Peyer's patch (tissue), 4 donors: Measurements from ENCODE around the gene FUOM.

Experiments used
- POLR2A ChIP-seq, 2 donors: fragments of 450-650 bp; IDR thresholded peaks; one replicate each; pipeline ENCODE4 v1.5.1; 2017; ENCODE audit warnings: antibody characterized with exemption in 2 of 2, mild to moderate bottlenecking in 2 of 2, moderate library complexity in 2 of 2
- TF ChIP-seq, protein P1 (sequence below), 6 experiments: fragments of 450-650 bp in 4 of 6; fragments of 200-600 bp in 2 of 6; sonication (generic) in 1 of 6; IDR thresholded peaks; one replicate each; pipeline ENCODE4 v1.5.1; 2017 to 2019; ENCODE audit warnings: antibody characterized with exemption in 6 of 6, mild to moderate bottlenecking in 3 of 6, moderate library complexity in 1 of 6

- peak; percentile 27 to 50 for TF ChIP-seq POLR2A (IDR thresholded peaks at IDR 0.05)
- TF ChIP-seq, protein P1, sequence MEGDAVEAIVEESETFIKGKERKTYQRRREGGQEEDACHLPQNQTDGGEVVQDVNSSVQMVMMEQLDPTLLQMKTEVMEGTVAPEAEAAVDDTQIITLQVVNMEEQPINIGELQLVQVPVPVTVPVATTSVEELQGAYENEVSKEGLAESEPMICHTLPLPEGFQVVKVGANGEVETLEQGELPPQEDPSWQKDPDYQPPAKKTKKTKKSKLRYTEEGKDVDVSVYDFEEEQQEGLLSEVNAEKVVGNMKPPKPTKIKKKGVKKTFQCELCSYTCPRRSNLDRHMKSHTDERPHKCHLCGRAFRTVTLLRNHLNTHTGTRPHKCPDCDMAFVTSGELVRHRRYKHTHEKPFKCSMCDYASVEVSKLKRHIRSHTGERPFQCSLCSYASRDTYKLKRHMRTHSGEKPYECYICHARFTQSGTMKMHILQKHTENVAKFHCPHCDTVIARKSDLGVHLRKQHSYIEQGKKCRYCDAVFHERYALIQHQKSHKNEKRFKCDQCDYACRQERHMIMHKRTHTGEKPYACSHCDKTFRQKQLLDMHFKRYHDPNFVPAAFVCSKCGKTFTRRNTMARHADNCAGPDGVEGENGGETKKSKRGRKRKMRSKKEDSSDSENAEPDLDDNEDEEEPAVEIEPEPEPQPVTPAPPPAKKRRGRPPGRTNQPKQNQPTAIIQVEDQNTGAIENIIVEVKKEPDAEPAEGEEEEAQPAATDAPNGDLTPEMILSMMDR (IDR thresholded peaks at IDR 0.05) = peak in 1 of 6 experiments; percentile 30
These were observed at the start of gene FUOM for GRCh38 chr10:133357285-133358161.
